GM23248 (cell line): Measurements from ENCODE around the gene CYBA. TPM values are rescaled to one million over a fixed set of nuclear protein-coding genes. Genes with fewer than 3 reads are reported as not detected.

Experiments used
- DNase-seq: peaks from one replicate; pipeline ENCODE4 v3.0.0-alpha.2; 2015
- H2AFZ ChIP-seq: fragments of 200-600 bp; sonication (generic); 2 replicates; pipeline ENCODE4 v1.6.1; 2016; ENCODE audit warnings: antibody characterized with exemption
- H3F3A ChIP-seq: fragments of 200-600 bp; sonication (generic); 2 replicates; pipeline ENCODE4 v1.6.1; 2016; ENCODE audit warnings: mild to moderate bottlenecking, antibody characterized with exemption, mixed run types; ENCODE audit not compliant: insufficient read depth
- H3K27ac ChIP-seq: fragments of 200-600 bp; sonication (generic); 2 replicates; pipeline ENCODE4 v1.5.1; 2016; ENCODE audit warnings: mild to moderate bottlenecking
- H3K27me3 ChIP-seq: fragments of 200-600 bp; sonication (generic); replicated peaks from 2 replicates; pipeline ENCODE4 v1.6.1; 2016; ENCODE audit warnings: mild to moderate bottlenecking; ENCODE audit not compliant: insufficient read depth
- H3K36me3 ChIP-seq: fragments of 200-600 bp; sonication (generic); 2 replicates; pipeline ENCODE4 v1.6.1; 2016; ENCODE audit warnings: low read depth, mild to moderate bottlenecking
- H3K4me1 ChIP-seq: fragments of 200-600 bp; sonication (generic); 2 replicates; pipeline ENCODE4 v1.6.1; 2016; ENCODE audit warnings: mild to moderate bottlenecking; ENCODE audit not compliant: insufficient read depth
- H3K4me2 ChIP-seq: fragments of 200-600 bp; sonication (generic); one replicate; pipeline ENCODE4 v1.6.1; 2016; ENCODE audit warnings: mild to moderate bottlenecking; ENCODE audit not compliant: unreplicated experiment
- H3K4me3 ChIP-seq: fragments of 200-600 bp; sonication (generic); 2 replicates; pipeline ENCODE4 v1.5.1; 2016; ENCODE audit warnings: mild to moderate bottlenecking
- H3K79me2 ChIP-seq: fragments of 200-600 bp; sonication (generic); 2 replicates; pipeline ENCODE4 v1.6.1; 2016; ENCODE audit warnings: mild to moderate bottlenecking; ENCODE audit not compliant: insufficient read depth
- H3K9ac ChIP-seq: fragments of 200-600 bp; sonication (generic); 2 replicates; pipeline ENCODE4 v1.6.1; 2016; ENCODE audit warnings: mild to moderate bottlenecking
- H3K9me2 ChIP-seq: fragments of 200-600 bp; sonication (generic); 2 replicates; pipeline ENCODE4 v1.6.1; 2016; ENCODE audit warnings: mixed run types, mild to moderate bottlenecking, moderate library complexity; ENCODE audit not compliant: insufficient read depth
- H3K9me3 ChIP-seq: fragments of 200-600 bp; sonication (generic); one replicate; pipeline ENCODE4 v1.6.1; 2017; ENCODE audit warnings: low read depth
- H4K20me1 ChIP-seq: fragments of 200-600 bp; sonication (generic); 2 replicates; pipeline ENCODE4 v1.6.0; 2016; ENCODE audit not compliant: insufficient read depth
- EZH2 ChIP-seq: fragments of 200-600 bp; sonication (generic); IDR thresholded peaks from 2 replicates; pipeline ENCODE4 v1.6.1; 2018; ENCODE audit warnings: antibody characterized with exemption, mild to moderate bottlenecking; ENCODE audit not compliant: insufficient read depth, poor library complexity, severe bottlenecking
- EZH2phosphoT487 ChIP-seq: fragments of 200-600 bp; sonication (generic); IDR thresholded peaks from 2 replicates; pipeline ENCODE4 v1.6.1; 2018; ENCODE audit warnings: antibody characterized with exemption, moderate library complexity, mild to moderate bottlenecking, low read depth; ENCODE audit not compliant: insufficient read depth
- WGBS, 2 experiments: methylation state at CpG; one replicate each; pipeline ENCODE4 v1.1.6; 2015 to 2017; ENCODE audit warnings: low lambda C conversion rate in 2 of 2, low coverage in 1 of 2; ENCODE audit errors: missing lambda C conversion rate in 2 of 2; 5-methylcytosine and 5-hydroxymethylcytosine counted together
- in situ Hi-C: fragments of 300-500 bp; cut with MboI; formaldehyde crosslinking; loops from 2 replicates; pipeline ENCODE4 v1.15.0; 2020
- polyA plus RNA-seq: library from polyadenylated mRNA; unstranded; fragments of >200 nt; fragmentation: Nextera tagmentation; extraction: Ambion mirVana; gene quantifications from 2 replicates; pipeline ENCODE4 v1.2.1, GENCODE V29; 2016
- total RNA-seq: library from RNA; depleted of rRNA; stranded (reverse); fragments of >200 nt; shearing (Covaris generic); gene quantifications from 2 replicates; pipeline ENCODE4 v1.2.3, GENCODE V29; 2014

CYBA gene
- total and polyA plus RNA-seq, 2 experiments from 2014 or later = 270 to 332 TPM

DNA sequence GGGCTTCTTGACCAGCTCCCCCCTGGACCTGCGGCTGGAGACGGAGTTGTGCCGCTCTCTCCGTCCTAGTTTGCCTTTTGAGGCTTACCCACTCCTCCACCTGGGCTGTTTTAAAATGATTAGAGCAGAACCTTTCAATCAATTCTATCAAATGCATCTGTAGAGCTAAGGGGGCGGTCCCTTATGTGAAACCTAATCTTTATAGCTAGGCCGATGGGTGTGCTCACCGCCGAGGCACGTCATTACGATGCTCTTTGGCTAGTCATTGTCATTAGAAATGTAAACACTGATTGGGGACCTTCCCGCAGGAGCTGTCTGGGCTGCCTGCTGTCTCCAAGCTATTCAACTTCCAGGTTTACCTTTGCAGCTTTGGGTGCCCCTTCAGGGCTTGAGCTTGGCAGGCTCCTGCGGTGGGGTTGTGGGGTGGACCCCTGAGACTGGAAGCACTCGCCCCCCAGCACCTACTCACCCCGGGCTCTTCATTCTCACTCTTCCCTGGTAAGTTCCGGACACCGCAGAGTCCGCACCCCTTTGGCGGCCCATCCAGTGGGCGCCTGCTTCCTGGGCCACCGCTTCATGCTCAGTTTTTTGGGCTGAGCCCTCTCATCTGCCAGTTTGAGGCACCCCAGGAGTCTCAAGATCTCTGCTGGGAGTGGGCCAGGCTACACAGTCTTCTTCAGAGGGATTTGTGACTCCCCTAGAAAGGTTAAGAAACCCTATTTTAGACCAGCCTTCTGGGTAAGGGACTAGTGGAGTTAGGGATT, 33.4 kb downstream of the CYBA start:
- H3K4me2 ChIP-seq = no peak overlapping the region
- no peak overlapping the region for H3K27ac ChIP-seq

DNA sequence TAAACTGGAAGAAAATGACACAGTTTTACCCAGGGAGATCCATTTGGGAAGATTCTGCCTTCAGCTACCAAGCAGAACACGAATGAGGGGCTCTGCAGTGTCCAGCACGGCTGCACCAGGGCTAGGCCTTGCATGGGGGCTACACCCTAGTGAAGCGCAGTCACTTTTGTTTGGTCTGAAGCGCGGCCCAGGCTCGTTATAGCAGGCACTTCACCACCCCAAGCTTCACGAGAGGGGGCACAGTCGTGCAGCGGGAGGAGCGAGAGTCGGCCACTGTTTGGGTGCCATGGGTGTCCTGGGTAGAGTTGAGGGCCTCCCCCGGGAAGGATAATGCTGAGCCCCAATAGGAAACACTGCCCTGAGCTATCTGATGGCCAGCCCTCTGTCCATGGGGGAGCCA, 34.1 kb downstream of the CYBA start:
- no peaks in the 10 kb centered on the region for H3K9me3 ChIP-seq
- WGBS, 2 experiments = 89 to 90% methylated on average over 12 of the region's 12 CpGs
- DNase-seq = no peak
- in situ Hi-C loops = no loop called here
- H3K9me2 ChIP-seq = no peaks in the 10 kb centered on the region
- H3F3A ChIP-seq = no peaks in the 10 kb centered on the region; the same call in 1 of the 2 replicates
- H4K20me1 ChIP-seq = no peaks in the 10 kb centered on the region
- H3K4me2 ChIP-seq = no peak overlapping the region
- H3K9ac ChIP-seq = no peak overlapping the region
- H3K27ac ChIP-seq = no peak overlapping the region
- H3K4me1 ChIP-seq = no peaks in the 10 kb centered on the region
- H3K27me3 ChIP-seq = no peaks in the 10 kb centered on the region
- TF ChIP-seq EZH2 (no peak), EZH2phosphoT487 (no peak)
- no peak overlapping the region for H3K4me3 ChIP-seq
- H3K79me2 ChIP-seq = 0 out of 2 replicates have a peak, but pooled peaks cover 21% of the 10 kb centered on the region
- H2AFZ ChIP-seq = no peak overlapping the region
- peaks cover 3% of the 10 kb centered on the region; the same call in 1 of the 2 replicates for H3K36me3 ChIP-seq

More for the DNA sequence above, 33.4 kb downstream of the CYBA start:
- H3K27me3 ChIP-seq = no peaks in the 10 kb centered on the region
- in situ Hi-C loops = no loop called here
- no peak overlapping the region for H2AFZ ChIP-seq
- DNase-seq = no peak
- H3K9me2 ChIP-seq = no peaks in the 10 kb centered on the region
- H3K9me3 ChIP-seq = no peaks in the 10 kb centered on the region
- no peaks in the 10 kb centered on the region for H3K4me1 ChIP-seq
- TF ChIP-seq EZH2phosphoT487 (no peak), EZH2 (no peak)
- 90 to 94% methylated on average over 20 of the region's 20 CpGs for WGBS, 2 experiments
- peaks cover 3% of the 10 kb centered on the region; the same call in 1 of the 2 replicates for H3K36me3 ChIP-seq
- no peaks in the 10 kb centered on the region for H4K20me1 ChIP-seq
- no peak overlapping the region for H3K4me3 ChIP-seq
- H3K79me2 ChIP-seq = 0 out of 2 replicates have a peak, but pooled peaks cover 21% of the 10 kb centered on the region
- H3K9ac ChIP-seq = no peak overlapping the region
- H3F3A ChIP-seq = no peaks in the 10 kb centered on the region; the same call in 1 of the 2 replicates

DNA sequence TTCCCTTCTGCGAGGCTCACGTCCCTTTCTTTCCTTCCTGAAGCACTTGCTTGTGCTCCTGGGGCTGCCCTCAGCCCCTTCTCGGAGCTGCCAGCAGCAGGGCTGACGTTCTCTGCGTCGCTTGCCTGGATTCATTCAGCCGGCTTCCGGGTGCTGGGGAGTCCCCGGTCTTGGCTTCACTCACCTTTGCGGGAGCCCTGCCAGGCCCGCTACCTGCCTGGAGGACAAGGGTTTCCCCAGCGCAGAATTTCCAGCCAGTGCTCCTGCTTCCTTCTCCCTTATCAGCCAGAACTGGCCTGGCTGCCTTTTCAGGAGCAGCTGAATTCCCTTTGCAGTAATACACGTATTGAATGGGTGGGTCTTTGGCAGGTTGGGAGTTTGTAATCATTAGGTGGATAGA, 34.5 kb downstream of the CYBA start:
- H3K4me1 ChIP-seq = no peaks in the 10 kb centered on the region
- H3F3A ChIP-seq = no peaks in the 10 kb centered on the region; the same call in 1 of the 2 replicates
- no peak overlapping the region for H3K4me3 ChIP-seq
- no peak overlapping the region for H3K9ac ChIP-seq
- 0 out of 2 replicates have a peak, but pooled peaks cover 21% of the 10 kb centered on the region for H3K79me2 ChIP-seq
- no peaks in the 10 kb centered on the region for H3K27me3 ChIP-seq
- no peaks in the 10 kb centered on the region for H3K9me2 ChIP-seq
- in situ Hi-C loops = no loop called here
- no peak for DNase-seq
- TF ChIP-seq EZH2 (no peak), EZH2phosphoT487 (no peak)
- H3K4me2 ChIP-seq = no peak overlapping the region
- H3K36me3 ChIP-seq = peaks cover 3% of the 10 kb centered on the region; the same call in 1 of the 2 replicates
- no peak overlapping the region for H2AFZ ChIP-seq
- no peaks in the 10 kb centered on the region for H4K20me1 ChIP-seq
- no peak overlapping the region for H3K27ac ChIP-seq
- H3K9me3 ChIP-seq = no peaks in the 10 kb centered on the region
- WGBS, 2 experiments = 90 to 92% methylated on average over 13 of the region's 13 CpGs

DNA sequence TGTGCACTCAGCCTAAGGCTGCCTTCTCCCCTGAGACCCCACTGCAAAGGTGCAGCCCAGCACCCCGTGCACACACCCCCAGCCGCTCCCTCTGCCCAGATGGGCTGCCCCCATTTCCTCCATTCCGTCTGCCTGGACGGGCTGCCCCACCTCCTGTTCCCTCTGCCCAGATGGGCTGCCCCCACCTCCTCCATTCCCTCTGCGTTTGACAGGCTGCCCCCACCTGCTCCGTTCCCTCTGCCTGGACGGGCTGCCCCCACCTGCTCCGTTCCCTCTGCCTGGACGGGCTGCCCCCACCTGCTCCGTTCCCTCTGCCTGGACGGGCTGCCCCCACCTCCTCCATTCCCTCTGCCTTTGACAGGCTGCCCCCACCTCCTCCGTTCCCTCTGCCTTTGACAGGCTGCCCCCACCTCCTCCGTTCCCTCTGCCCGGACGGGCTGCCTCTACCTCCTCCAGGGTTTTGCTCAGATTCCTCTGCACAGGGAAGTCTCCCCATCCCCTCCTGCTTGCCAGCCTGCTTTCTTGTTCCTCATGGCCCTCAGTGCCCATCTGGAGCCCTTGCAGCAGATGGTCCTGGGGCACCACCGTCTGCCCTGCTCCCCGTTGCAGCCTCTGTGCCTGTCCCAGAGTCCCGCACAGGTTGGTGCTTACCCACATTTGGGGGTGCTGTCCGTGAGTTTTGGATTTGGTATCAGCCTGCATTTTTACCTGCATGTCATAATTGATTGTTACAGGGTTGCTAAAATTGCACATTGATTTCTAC, 35.9 kb downstream of the CYBA start:
- no peaks in the 10 kb centered on the region for H3K9me3 ChIP-seq
- no peaks in the 10 kb centered on the region for H3K4me1 ChIP-seq
- H3K4me2 ChIP-seq = no peak overlapping the region
- H3K9ac ChIP-seq = no peak overlapping the region
- no peaks in the 10 kb centered on the region; the same call in 1 of the 2 replicates for H3F3A ChIP-seq
- peaks cover 3% of the 10 kb centered on the region; the same call in 1 of the 2 replicates for H3K36me3 ChIP-seq
- no peak for TF ChIP-seq EZH2
- no peak for TF ChIP-seq EZH2phosphoT487
- in situ Hi-C loops = no loop called here
- H3K79me2 ChIP-seq = 0 out of 2 replicates have a peak, but pooled peaks cover 21% of the 10 kb centered on the region
- no peaks in the 10 kb centered on the region for H3K9me2 ChIP-seq
- H2AFZ ChIP-seq = no peak overlapping the region
- 90 to 92% methylated on average over 11 to 19 of the region's 19 CpGs for WGBS, 2 experiments
- no peaks in the 10 kb centered on the region for H3K27me3 ChIP-seq
- DNase-seq = no peak
- H4K20me1 ChIP-seq = no peaks in the 10 kb centered on the region
- H3K4me3 ChIP-seq = no peak overlapping the region
- no peak overlapping the region for H3K27ac ChIP-seq
